GM12878 (cell line): ENCODE results near the gene CDKL4. TPM values are rescaled to one million over a fixed set of nuclear protein-coding genes. Genes with fewer than 3 reads are reported as not detected.

Experiments used
- ASH2L ChIP-seq: fragments of 300-600, 200-600 bp; sonication (generic); IDR thresholded peaks from 2 replicates; pipeline ENCODE4 v1.6.1; 2017; ENCODE audit warnings: low read depth, mild to moderate bottlenecking, borderline replicate concordance
- BCL3 ChIP-seq: IDR thresholded peaks from 2 replicates; pipeline ENCODE4 v1.6.1; 2011; ENCODE audit warnings: borderline replicate concordance, low read depth, mild to moderate bottlenecking, moderate library complexity, low read length; ENCODE audit not compliant: insufficient read depth, poor library complexity, severe bottlenecking
- CEBPB ChIP-seq, 2 experiments: fragments of 150-350 bp in 1 of 2; IDR thresholded peaks; 2 replicates each; pipeline ENCODE4 v1.6.1; 2012 to 2014; ENCODE audit warnings: low read depth in 2 of 2, low read length in 2 of 2, borderline replicate concordance in 1 of 2, inconsistent platforms in 1 of 2
- CHD4 ChIP-seq: fragments of 200-600 bp; sonication (generic); IDR thresholded peaks from 2 replicates; pipeline ENCODE4 v1.6.1; 2016; ENCODE audit warnings: mild to moderate bottlenecking
- CREM ChIP-seq: IDR thresholded peaks from 2 replicates; pipeline ENCODE4 v1.6.1; 2014; ENCODE audit warnings: antibody characterized with exemption, low read depth
- EP300 ChIP-seq, 2 experiments: fragments of 150-350 bp in 1 of 2; IDR thresholded peaks; 2 replicates each; pipeline ENCODE4 v1.6.1; 2011 to 2012; ENCODE audit warnings: low read depth in 2 of 2, low read length in 2 of 2, borderline replicate concordance in 1 of 2, improper control_type of control experiment in 1 of 2, inconsistent platforms in 1 of 2; ENCODE audit not compliant: control insufficient read depth in 1 of 2
- HDAC6 ChIP-seq: fragments of 200-600 bp; sonication (generic); IDR thresholded peaks from one replicate; pipeline ENCODE4 v1.8.0; 2017; ENCODE audit warnings: antibody characterized with exemption; ENCODE audit not compliant: unreplicated experiment
- KDM1A ChIP-seq: fragments of 200-600 bp; sonication (generic); IDR thresholded peaks from 2 replicates; pipeline ENCODE4 v1.6.1; 2016; ENCODE audit warnings: borderline replicate concordance
- NFIC ChIP-seq: IDR thresholded peaks from 2 replicates; pipeline ENCODE4 v1.6.1; 2012; ENCODE audit warnings: low read depth, mild to moderate bottlenecking, inconsistent platforms, low read length, moderate library complexity
- POLR2AphosphoS2 ChIP-seq: IDR thresholded peaks from 2 replicates; pipeline ENCODE4 v1.6.1; 2011; ENCODE audit warnings: low read depth, mild to moderate bottlenecking, low read length, improper control_type of control experiment, moderate library complexity
- RB1 ChIP-seq: fragments of 450-650 bp; formaldehyde crosslinking; IDR thresholded peaks from 2 replicates; pipeline ENCODE4 v1.6.1; 2017; ENCODE audit warnings: mild to moderate bottlenecking, borderline replicate concordance
- RUNX3 ChIP-seq: IDR thresholded peaks from 2 replicates; pipeline ENCODE4 v1.6.1; 2012; ENCODE audit warnings: low read length, inconsistent platforms
- SREBF1 ChIP-seq: IDR thresholded peaks from 2 replicates; pipeline ENCODE4 v1.6.1; 2012; ENCODE audit warnings: mild to moderate bottlenecking, low read length
- USF1 ChIP-seq: IDR thresholded peaks from 2 replicates; pipeline ENCODE4 v1.6.1; 2011; ENCODE audit warnings: borderline replicate concordance, low read depth, mild to moderate bottlenecking, moderate library complexity, mixed read lengths, low read length; ENCODE audit not compliant: insufficient read depth; ENCODE audit errors: extremely low read length
- ZBED1 ChIP-seq: IDR thresholded peaks from 2 replicates; pipeline ENCODE4 v1.6.1; 2016; ENCODE audit warnings: borderline replicate concordance
- polyA plus RNA-seq, 11 experiments: library from polyadenylated mRNA; depleted of rRNA in 4 of 11; unstranded in 6 of 11; stranded (reverse) in 5 of 11; fragments of >200 nt; fragmentation: Nextera tagmentation in 4 of 11; fragmentation: Illumina TruSeq in 1 of 11; extraction: Ambion mirVana in 4 of 11; extraction: Trizol in 1 of 11; gene quantifications; 1 replicate in 1 of 11; 2 replicates in 10 of 11; pipeline versions ENCODE4 v1.2.1 to v1.2.3, GENCODE V29; 2011 to 2016; ENCODE audit warnings: inconsistent platforms in 2 of 11, missing spikeins in 2 of 11, low read depth in 1 of 11
- total RNA-seq, 4 experiments: library from RNA; depleted of rRNA in 3 of 4; stranded (reverse); fragments of >200 nt in 3 of 4; fragmentation: Illumina TruSeq in 1 of 4; extraction: Trizol in 1 of 4; gene quantifications; 2 replicates each; pipeline versions ENCODE4 v1.2.1 to v1.2.3, GENCODE V29; 2013 to 2021
- TF ChIP-seq, protein P1 (sequence below): fragments of 450-650 bp; IDR thresholded peaks from 2 replicates; pipeline ENCODE4 v1.6.1; 2017; ENCODE audit warnings: borderline replicate concordance
- TF ChIP-seq, protein P2 (sequence below), 3 experiments: IDR thresholded peaks in 2 of 3; conservative IDR thresholded peaks in 1 of 3; 2 replicates each; pipeline ENCODE4 v1.5.1; 2011; ENCODE audit warnings: low read depth in 3 of 3, low read length in 3 of 3, mild to moderate bottlenecking in 3 of 3, control low read depth in 2 of 3, moderate library complexity in 2 of 3, inconsistent platforms in 1 of 3, mixed read lengths in 1 of 3; ENCODE audit not compliant: control insufficient read depth in 2 of 3, insufficient read depth in 1 of 3; ENCODE audit errors: extremely low read depth in 1 of 3
- TF ChIP-seq, protein P3 (sequence below): fragments of 450-650 bp; IDR thresholded peaks from 2 replicates; pipeline ENCODE4 v1.6.1; 2016; ENCODE audit warnings: mild to moderate bottlenecking, moderate library complexity, borderline replicate concordance
- TF ChIP-seq, protein P4 (sequence below): fragments of 450-650 bp; IDR thresholded peaks from 2 replicates; pipeline ENCODE4 v1.6.1; 2016; ENCODE audit warnings: mild to moderate bottlenecking

CDKL4 gene
- total and polyA plus RNA-seq, 10 of the 15 experiments (the other 5 are each of a cell fraction or from before 2014, with no cell fraction given), result not detected

- TF ChIP-seq, protein P1, sequence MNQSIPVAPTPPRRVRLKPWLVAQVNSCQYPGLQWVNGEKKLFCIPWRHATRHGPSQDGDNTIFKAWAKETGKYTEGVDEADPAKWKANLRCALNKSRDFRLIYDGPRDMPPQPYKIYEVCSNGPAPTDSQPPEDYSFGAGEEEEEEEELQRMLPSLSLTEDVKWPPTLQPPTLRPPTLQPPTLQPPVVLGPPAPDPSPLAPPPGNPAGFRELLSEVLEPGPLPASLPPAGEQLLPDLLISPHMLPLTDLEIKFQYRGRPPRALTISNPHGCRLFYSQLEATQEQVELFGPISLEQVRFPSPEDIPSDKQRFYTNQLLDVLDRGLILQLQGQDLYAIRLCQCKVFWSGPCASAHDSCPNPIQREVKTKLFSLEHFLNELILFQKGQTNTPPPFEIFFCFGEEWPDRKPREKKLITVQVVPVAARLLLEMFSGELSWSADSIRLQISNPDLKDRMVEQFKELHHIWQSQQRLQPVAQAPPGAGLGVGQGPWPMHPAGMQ, result no peak
- TF ChIP-seq ASH2L (no peak), CREM (no peak), CHD4 (no peak), CEBPB (IDR thresholded peaks at IDR 0.05; ENCODE audit: borderline replicate concordance in 1 of 2, low read depth in 2 of 2, low read length in 2 of 2) (no peak), BCL3 (no peak), HDAC6 (no peak), EP300 (IDR thresholded peaks at IDR 0.05; ENCODE audit: borderline replicate concordance in 1 of 2, control insufficient read depth in 1 of 2, low read depth in 2 of 2, low read length in 2 of 2) (0 out of 4 replicates have a peak, but pooled peaks of 1 of the 2 experiments have one; percentile 49), RB1 (no peak), SREBF1 (no peak), ZBED1 (no peak), RUNX3 (peak; percentile 58), KDM1A (no peak), NFIC (0 out of 2 replicates have a peak, but pooled peaks have one; percentile 25), USF1 (no peak), POLR2AphosphoS2 (no peak)
- TF ChIP-seq, protein P2, sequence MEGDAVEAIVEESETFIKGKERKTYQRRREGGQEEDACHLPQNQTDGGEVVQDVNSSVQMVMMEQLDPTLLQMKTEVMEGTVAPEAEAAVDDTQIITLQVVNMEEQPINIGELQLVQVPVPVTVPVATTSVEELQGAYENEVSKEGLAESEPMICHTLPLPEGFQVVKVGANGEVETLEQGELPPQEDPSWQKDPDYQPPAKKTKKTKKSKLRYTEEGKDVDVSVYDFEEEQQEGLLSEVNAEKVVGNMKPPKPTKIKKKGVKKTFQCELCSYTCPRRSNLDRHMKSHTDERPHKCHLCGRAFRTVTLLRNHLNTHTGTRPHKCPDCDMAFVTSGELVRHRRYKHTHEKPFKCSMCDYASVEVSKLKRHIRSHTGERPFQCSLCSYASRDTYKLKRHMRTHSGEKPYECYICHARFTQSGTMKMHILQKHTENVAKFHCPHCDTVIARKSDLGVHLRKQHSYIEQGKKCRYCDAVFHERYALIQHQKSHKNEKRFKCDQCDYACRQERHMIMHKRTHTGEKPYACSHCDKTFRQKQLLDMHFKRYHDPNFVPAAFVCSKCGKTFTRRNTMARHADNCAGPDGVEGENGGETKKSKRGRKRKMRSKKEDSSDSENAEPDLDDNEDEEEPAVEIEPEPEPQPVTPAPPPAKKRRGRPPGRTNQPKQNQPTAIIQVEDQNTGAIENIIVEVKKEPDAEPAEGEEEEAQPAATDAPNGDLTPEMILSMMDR (IDR thresholded peaks at IDR 0.05 in 2 of 3, conservative IDR thresholded peaks at IDR 0.05 in 1 of 3; ENCODE audit: control insufficient read depth in 2 of 3, extremely low read depth in 1 of 3, insufficient read depth in 1 of 3, low read depth in 3 of 3, low read length in 3 of 3), result no peak
- TF ChIP-seq, protein P3, sequence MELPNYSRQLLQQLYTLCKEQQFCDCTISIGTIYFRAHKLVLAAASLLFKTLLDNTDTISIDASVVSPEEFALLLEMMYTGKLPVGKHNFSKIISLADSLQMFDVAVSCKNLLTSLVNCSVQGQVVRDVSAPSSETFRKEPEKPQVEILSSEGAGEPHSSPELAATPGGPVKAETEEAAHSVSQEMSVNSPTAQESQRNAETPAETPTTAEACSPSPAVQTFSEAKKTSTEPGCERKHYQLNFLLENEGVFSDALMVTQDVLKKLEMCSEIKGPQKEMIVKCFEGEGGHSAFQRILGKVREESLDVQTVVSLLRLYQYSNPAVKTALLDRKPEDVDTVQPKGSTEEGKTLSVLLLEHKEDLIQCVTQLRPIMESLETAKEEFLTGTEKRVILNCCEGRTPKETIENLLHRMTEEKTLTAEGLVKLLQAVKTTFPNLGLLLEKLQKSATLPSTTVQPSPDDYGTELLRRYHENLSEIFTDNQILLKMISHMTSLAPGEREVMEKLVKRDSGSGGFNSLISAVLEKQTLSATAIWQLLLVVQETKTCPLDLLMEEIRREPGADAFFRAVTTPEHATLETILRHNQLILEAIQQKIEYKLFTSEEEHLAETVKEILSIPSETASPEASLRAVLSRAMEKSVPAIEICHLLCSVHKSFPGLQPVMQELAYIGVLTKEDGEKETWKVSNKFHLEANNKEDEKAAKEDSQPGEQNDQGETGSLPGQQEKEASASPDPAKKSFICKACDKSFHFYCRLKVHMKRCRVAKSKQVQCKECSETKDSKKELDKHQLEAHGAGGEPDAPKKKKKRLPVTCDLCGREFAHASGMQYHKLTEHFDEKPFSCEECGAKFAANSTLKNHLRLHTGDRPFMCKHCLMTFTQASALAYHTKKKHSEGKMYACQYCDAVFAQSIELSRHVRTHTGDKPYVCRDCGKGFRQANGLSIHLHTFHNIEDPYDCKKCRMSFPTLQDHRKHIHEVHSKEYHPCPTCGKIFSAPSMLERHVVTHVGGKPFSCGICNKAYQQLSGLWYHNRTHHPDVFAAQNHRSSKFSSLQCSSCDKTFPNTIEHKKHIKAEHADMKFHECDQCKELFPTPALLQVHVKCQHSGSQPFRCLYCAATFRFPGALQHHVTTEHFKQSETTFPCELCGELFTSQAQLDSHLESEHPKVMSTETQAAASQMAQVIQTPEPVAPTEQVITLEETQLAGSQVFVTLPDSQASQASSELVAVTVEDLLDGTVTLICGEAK, result no peak
- TF ChIP-seq, protein P4, sequence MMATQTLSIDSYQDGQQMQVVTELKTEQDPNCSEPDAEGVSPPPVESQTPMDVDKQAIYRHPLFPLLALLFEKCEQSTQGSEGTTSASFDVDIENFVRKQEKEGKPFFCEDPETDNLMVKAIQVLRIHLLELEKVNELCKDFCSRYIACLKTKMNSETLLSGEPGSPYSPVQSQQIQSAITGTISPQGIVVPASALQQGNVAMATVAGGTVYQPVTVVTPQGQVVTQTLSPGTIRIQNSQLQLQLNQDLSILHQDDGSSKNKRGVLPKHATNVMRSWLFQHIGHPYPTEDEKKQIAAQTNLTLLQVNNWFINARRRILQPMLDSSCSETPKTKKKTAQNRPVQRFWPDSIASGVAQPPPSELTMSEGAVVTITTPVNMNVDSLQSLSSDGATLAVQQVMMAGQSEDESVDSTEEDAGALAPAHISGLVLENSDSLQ, result no peak
These were observed 115.8 kb downstream of the CDKL4 start (continued) for GRCh38 chr2:39127973-39128372.
